ENCODE results near the gene IDH3G. TPM values are rescaled to one million over a fixed set of nuclear protein-coding genes. Genes with fewer than 3 reads are reported as not detected.

IDH3G gene
- total RNA-seq, 1 donor = 40.2 TPM

DNA sequence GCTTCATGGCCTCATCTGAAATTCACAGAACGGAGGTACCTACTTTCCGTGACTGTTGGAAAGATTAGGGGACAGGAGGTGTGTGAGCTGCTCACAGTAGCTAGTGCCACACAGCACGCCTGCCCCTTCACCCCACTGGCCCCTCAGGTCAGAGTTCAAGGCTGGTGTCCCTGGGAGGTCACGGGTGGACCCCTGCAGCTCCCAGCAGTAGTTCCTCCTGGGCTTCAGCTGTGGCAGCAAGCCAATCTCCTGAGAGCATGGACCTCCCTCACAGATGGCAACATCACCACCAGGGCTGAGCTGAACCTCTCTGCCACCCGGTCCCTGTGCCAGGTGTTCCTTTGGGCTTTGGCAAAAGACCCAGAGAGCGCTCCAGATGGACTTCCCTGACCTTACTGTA lies 1.8 kb downstream of the IDH3G start:
- DNase-seq (ENCODE audit: low read depth) = no peak
- no peak overlapping the region for H3K4me3 ChIP-seq (ENCODE audit: low read depth, low read length)
- TF ChIP-seq, protein P1, sequence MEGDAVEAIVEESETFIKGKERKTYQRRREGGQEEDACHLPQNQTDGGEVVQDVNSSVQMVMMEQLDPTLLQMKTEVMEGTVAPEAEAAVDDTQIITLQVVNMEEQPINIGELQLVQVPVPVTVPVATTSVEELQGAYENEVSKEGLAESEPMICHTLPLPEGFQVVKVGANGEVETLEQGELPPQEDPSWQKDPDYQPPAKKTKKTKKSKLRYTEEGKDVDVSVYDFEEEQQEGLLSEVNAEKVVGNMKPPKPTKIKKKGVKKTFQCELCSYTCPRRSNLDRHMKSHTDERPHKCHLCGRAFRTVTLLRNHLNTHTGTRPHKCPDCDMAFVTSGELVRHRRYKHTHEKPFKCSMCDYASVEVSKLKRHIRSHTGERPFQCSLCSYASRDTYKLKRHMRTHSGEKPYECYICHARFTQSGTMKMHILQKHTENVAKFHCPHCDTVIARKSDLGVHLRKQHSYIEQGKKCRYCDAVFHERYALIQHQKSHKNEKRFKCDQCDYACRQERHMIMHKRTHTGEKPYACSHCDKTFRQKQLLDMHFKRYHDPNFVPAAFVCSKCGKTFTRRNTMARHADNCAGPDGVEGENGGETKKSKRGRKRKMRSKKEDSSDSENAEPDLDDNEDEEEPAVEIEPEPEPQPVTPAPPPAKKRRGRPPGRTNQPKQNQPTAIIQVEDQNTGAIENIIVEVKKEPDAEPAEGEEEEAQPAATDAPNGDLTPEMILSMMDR (IDR thresholded peaks at IDR 0.05; ENCODE audit: insufficient read depth, low read depth, low read length) = no peak

DNA sequence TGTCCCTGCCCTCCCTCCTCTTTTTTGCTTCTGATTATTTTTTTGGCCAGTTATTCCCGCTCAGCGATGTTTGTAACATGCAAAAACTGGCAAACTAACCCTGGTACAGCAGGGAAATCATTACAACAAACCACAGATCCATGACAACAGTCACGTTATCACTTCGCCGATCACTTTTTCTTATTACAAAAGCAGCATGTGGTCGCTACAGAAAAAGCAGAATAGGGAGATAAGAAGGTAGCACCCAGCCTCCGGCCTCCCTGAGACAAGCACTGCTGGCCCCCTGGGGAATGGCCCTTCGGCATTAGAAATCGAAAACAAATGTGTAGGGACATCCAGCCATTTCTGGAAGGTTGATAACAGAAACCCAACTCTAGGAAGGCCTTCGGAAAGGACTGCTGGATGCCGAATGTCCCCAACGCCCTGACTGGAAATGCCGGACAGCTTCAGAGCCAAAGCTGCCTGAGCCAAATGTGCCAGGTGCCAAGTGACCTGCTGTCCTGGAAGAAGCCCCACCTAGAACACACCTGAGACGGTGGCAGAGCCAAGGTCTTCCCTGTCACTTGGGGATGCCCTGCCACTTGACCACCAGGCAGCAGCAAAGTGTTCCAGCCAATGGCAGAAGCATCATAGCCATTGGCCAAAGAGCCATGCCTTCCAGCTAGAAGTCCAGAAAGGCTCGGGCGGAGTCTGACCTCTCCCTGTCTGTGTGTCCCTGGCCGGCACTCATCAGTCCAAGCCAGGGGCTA lies 2.9 kb downstream of the IDH3G start:
- DNase-seq (ENCODE audit: low read depth) = no peak
- TF ChIP-seq, protein P1 (IDR thresholded peaks at IDR 0.05; ENCODE audit: insufficient read depth, low read depth, low read length) = no peak
- no peak overlapping the region for H3K4me3 ChIP-seq (ENCODE audit: low read depth, low read length)

DNA sequence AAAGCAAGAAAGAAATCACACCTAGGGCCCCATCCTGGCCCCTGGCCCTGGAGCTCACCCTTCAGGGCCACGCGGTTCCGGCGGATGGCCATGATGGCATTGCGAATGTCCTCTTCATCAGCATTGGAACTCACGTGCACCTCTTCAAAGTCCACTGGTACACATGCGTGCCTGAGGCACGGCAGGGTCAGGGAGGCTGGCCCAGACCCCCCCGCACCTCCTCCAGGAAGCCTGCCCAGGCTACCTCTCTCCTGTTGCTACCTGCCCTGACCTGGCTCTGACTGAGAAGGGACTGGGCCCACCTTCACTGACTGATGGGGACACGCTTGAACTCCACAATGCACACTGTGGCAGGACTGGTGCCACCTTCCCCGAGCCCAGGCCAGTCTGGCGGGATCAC lies 4.5 kb downstream of the IDH3G start:
- no peak overlapping the region for H3K4me3 ChIP-seq (ENCODE audit: low read depth, low read length)
- TF ChIP-seq, protein P1 (IDR thresholded peaks at IDR 0.05; ENCODE audit: insufficient read depth, low read depth, low read length) = no peak
- DNase-seq (ENCODE audit: low read depth) = no peak

DNA sequence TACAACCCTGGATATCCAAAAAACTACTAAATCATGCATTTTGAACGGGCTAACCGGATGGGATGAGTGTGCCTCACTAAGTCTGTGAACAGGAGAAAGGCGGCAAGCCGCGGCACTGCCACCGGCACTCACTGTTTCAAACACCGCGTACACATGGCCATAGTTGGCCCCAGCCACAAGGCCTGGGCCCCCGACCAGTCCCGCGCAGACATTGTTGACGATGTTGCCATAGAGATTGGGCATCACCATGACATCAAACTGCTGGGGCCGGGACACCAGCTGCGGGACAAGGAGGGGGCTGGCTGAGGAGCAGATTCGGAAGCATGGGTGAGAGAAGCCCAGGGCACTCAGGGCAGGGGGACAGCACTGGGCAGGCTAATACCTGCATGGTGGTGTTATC lies 7.5 kb downstream of the IDH3G start:
- no peak overlapping the region for H3K4me3 ChIP-seq (ENCODE audit: low read depth, low read length)
- no peak for DNase-seq (ENCODE audit: low read depth)
- TF ChIP-seq, protein P1 (IDR thresholded peaks at IDR 0.05; ENCODE audit: insufficient read depth, low read depth, low read length) = no peak

DNA sequence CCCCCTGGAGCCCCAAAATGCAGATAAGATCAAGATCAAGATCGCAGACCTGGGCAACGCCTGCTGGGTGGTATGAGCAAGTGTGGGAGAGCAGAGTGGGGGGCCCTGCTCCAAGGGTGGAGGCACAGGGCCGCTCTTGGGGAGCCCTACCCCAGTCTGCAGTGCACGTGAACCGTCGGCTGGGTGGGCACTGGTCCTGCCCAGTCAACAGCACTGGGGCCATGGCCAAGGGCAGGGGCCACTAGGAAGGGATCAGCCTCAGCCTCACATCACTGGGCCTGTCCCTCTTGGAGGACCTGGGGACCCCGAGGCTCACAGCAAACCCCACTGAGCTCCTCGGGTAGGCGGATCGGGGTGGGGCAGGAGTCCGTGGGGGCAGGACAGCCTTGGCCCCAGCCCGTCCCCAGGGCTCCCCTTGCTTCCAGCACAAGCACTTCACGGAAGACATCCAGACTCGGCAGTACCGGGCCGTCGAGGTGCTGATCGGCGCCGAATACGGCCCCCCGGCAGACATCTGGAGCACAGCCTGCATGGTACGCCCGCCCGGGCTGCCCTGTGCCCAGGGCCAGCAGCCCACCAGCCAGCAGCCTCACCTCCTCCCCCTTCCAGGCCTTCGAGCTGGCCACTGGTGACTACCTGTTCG lies 9.7 kb downstream of the IDH3G start:
- H3K4me3 ChIP-seq (ENCODE audit: low read depth, low read length) = no peak overlapping the region
- TF ChIP-seq, protein P1 (IDR thresholded peaks at IDR 0.05; ENCODE audit: insufficient read depth, low read depth, low read length) = no peak
- no peak for DNase-seq (ENCODE audit: low read depth)

DNA sequence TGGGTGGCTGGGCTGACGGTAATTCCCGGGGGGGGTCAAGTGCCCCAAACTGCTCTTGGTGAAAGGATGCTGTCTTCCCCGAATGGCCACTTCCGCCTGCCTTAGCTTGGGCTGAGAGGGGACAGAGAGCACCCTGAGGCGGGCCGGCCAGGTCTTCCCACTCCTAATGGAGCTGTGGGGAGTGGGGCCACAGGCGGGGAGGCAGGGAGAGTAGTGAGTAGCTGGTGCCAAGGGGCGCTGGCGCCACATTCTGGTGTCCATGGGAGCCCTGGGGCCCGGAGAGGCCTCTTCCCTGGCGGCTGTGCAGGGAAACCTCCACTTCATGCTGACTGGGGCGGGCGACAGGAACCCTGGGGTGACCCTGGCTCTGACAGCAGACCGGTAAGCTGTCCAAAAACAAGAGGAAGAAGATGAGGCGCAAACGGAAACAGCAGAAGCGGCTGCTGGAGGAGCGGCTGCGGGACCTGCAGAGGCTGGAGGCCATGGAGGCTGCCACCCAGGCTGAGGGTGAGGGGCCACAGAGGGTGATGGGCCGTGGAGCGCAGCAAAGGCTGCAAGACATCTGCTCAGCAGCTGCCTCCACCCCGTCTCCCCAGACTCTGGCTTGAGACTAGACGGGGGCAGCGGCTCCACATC lies 10.7 kb downstream of the IDH3G start:
- TF ChIP-seq, protein P1 (IDR thresholded peaks at IDR 0.05; ENCODE audit: insufficient read depth, low read depth, low read length) = no peak
- DNase-seq (ENCODE audit: low read depth) = no peak

More for the DNA sequence above, 10.7 kb downstream of the IDH3G start:
- H3K4me3 ChIP-seq (ENCODE audit: low read depth, low read length) = no peak overlapping the region
